Spinal cord (tissue), 10 donors: ENCODE results near the gene SLC39A1. TPM values are rescaled to one million over a fixed set of nuclear protein-coding genes. Genes with fewer than 3 reads are reported as not detected.

Experiments
- DNase-seq, 6 donors: peaks; one replicate each; pipeline versions ENCODE4 v3.0.0 to v3.0.0-alpha.2; 2013 to 2015; ENCODE audit warnings: low spot score in 6 of 6, low read depth in 4 of 6
- H3K27ac ChIP-seq: one replicate; pipeline ENCODE4 v1.5.1; 2013; ENCODE audit warnings: low read depth, low read length, control low read depth
- H3K27me3 ChIP-seq: one replicate; pipeline ENCODE4 v1.6.1; 2013; ENCODE audit warnings: low read length; ENCODE audit not compliant: control insufficient read depth, insufficient read depth
- H3K36me3 ChIP-seq: one replicate; pipeline ENCODE4 v1.6.1; 2013; ENCODE audit warnings: low read length; ENCODE audit not compliant: control insufficient read depth, insufficient read depth
- H3K4me1 ChIP-seq: one replicate; pipeline ENCODE4 v1.6.1; 2013; ENCODE audit warnings: low read length; ENCODE audit not compliant: control insufficient read depth, insufficient read depth
- H3K4me3 ChIP-seq: one replicate; pipeline ENCODE4 v1.5.1; 2013; ENCODE audit warnings: low read depth, low read length, control low read depth
- H3K9me3 ChIP-seq: one replicate; pipeline ENCODE4 v1.6.1; 2013; ENCODE audit warnings: low read length; ENCODE audit not compliant: control insufficient read depth, insufficient read depth
- WGBS: methylation state at CpG from one replicate; pipeline ENCODE4 v1.1.5; 2013; ENCODE audit warnings: missing lambda C conversion rate; ENCODE audit not compliant: insufficient coverage; 5-methylcytosine and 5-hydroxymethylcytosine counted together
- polyA plus RNA-seq, 2 donors: library from polyadenylated mRNA; unstranded; fragments of 120-200 nt; gene quantifications; one replicate each; pipeline ENCODE4 v1.2.1, GENCODE V29; 2013; ENCODE audit not compliant: insufficient read length in 2 of 2
- total RNA-seq, 2 donors: library from RNA; depleted of rRNA in 1 of 2; stranded (reverse); fragments of 120-200 nt in 1 of 2; fragments of >200 nt in 1 of 2; gene quantifications; one replicate each; pipeline versions ENCODE4 v1.2.3 to v1.2.4, GENCODE V29; 2013 to 2014
- donor health status: healthy.

The SLC39A1 gene
- total and polyA plus RNA-seq, 4 donors = 30.5 to 66.0 (median 40.0) TPM

- Histone ChIP-seq H3K9me3 (no peaks in the 10 kb centered on the region), H3K36me3 (peaks cover 48% of the 10 kb centered on the region), H3K27me3 (no peaks in the 10 kb centered on the region), H3K27ac (peak overlapping the region; percentile 82), H3K4me3 (peak overlapping the region; percentile 84), H3K4me1 (peaks cover 34% of the 10 kb centered on the region)
- DNase-seq = no peak
- WGBS = 25% methylated on average over 4 of the region's 6 CpGs
Observed at GRCh38 chr1:153956997-153957715, 6.2 kb downstream of the SLC39A1 start.

DNA sequence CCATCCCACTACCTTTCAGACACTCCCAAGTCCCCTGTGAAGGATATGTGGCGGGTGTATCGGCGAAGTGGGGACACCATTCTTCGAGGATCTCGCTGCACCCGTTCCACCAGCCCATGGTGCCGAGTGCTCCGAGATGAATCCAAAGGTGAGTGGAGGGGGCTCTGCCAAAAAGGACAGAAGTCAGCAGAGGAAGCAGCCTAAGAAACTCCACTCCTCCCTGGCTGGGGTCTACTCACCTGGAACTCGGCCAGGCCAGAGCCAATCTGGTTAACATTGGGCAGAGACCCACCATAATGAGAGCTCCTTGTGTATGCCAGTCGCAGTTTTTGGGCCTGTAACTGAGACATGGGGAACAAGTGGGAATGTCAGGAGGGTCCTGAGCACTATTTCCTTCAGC is 8.5 kb downstream of the SLC39A1 start:
- H3K36me3 ChIP-seq = peaks cover 58% of the 10 kb centered on the region
- DNase-seq = no peak
- WGBS = 97% methylated on average over 10 of the region's 10 CpGs

GRCh38 chr1:153953859-153954365 is 9.4 kb downstream of the SLC39A1 start:
- H3K4me3 ChIP-seq = no peak overlapping the region
- H3K36me3 ChIP-seq = peaks cover 57% of the 10 kb centered on the region
- H3K27me3 ChIP-seq = no peaks in the 10 kb centered on the region
- H3K27ac ChIP-seq = no peak overlapping the region
- H3K4me1 ChIP-seq = peaks cover 27% of the 10 kb centered on the region
- 85% methylated on average over 2 of the region's 4 CpGs for WGBS
- H3K9me3 ChIP-seq = no peaks in the 10 kb centered on the region
- no peak for DNase-seq

More for the DNA sequence above, 8.5 kb downstream of the SLC39A1 start:
- no peak overlapping the region for H3K27ac ChIP-seq
- no peaks in the 10 kb centered on the region for H3K27me3 ChIP-seq
- H3K9me3 ChIP-seq = no peaks in the 10 kb centered on the region
- no peak overlapping the region for H3K4me3 ChIP-seq
- peaks cover 30% of the 10 kb centered on the region for H3K4me1 ChIP-seq

- H3K36me3 ChIP-seq = peaks cover 75% of the 10 kb centered on the region
- WGBS = 100% methylated on average over 2 of the region's 2 CpGs
- H3K27me3 ChIP-seq = no peaks in the 10 kb centered on the region
- peaks cover 14% of the 10 kb centered on the region for H3K4me1 ChIP-seq
- no peak for DNase-seq
- H3K27ac ChIP-seq = no peak overlapping the region
- H3K9me3 ChIP-seq = no peaks in the 10 kb centered on the region
- no peak overlapping the region for H3K4me3 ChIP-seq
Observed at GRCh38 chr1:153951801-153952200, 11.5 kb downstream of the SLC39A1 start.

GRCh38 chr1:153951183-153951582 is 12.2 kb downstream of the SLC39A1 start:
- H3K36me3 ChIP-seq = peaks cover 72% of the 10 kb centered on the region
- H3K4me1 ChIP-seq = peaks cover 10% of the 10 kb centered on the region
- no peak overlapping the region for H3K4me3 ChIP-seq

GRCh38 chr1:153946622-153947241 is 16.6 kb downstream of the SLC39A1 start, which contains the start of gene DENND4B:
DENND4B (minus strand) TSS chr1:153946718; CDS start chr1:153944374, 2,344 bp downstream.
- peaks cover 61% of the 10 kb centered on the region for H3K36me3 ChIP-seq
- 11% methylated on average over 25 of the region's 28 CpGs for WGBS
- H3K4me1 ChIP-seq = peaks cover 20% of the 10 kb centered on the region
- H3K4me3 ChIP-seq = peak within 1 kb of the TSS; percentile 63
- DNase-seq = peak in 4 of 6 donors; percentile 61 to 91 (median 77)
- no peaks in the 10 kb centered on the region for H3K9me3 ChIP-seq
- H3K27ac ChIP-seq = peak within 1 kb of the TSS; percentile 82
- H3K27me3 ChIP-seq = no peaks in the 10 kb centered on the region

More at GRCh38 chr1:153951183-153951582, 12.2 kb downstream of the SLC39A1 start:
- 95% methylated on average over 11 of the region's 11 CpGs for WGBS
- DNase-seq = no peak
- no peaks in the 10 kb centered on the region for H3K9me3 ChIP-seq
- no peaks in the 10 kb centered on the region for H3K27me3 ChIP-seq
- H3K27ac ChIP-seq = no peak overlapping the region

DNA sequence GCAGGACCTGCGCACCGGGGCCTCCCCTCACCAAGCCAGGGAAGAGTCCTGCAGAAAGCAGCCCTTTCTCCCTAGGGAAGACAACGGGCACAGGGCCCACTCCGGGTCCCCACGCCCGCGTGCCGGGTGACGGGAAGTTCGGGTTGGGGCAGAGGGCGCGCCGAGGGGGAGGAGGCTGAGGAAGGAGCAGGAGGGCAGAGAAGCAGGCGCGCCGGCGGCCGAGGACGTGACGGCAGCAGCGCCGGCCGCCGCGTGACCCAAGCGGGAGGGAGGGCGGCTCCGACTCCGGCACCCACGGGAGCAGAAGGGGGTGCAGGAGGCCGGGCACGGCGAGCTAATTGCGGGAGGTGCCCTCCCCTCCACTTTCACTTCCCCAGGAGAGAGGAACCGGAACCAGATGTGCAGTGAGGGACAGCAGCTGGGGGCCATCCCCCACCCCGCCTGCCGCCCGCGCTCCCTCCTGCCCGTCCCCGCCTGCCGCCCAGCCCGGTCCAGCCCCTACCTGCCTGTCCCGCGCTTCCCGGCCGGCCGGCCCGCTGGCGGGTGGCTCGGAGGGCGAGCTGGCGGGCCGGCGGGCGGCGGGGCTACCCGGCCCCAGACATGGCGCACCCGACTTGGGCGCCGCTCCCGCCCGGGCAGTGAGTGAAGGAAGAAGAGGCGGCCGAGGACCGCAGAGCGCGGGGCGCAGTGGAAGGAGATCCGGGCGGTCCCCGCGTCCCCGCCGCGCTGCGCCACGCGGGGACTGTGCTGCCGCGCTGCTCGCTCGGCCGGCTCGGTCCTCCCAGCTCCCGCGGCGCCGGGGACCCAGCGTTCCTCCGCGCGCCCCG is 17.3 kb downstream of the SLC39A1 start:
- H3K4me3 ChIP-seq = peak overlapping the region; percentile 63
- WGBS = under 1% methylated on average over 95 of the region's 95 CpGs
- peaks cover 61% of the 10 kb centered on the region for H3K36me3 ChIP-seq
- no peaks in the 10 kb centered on the region for H3K9me3 ChIP-seq
- peak in 2 of 6 donors; percentile 70 to 74 for DNase-seq
- H3K27ac ChIP-seq = peak overlapping the region; percentile 82
- H3K27me3 ChIP-seq = no peaks in the 10 kb centered on the region
- H3K4me1 ChIP-seq = peaks cover 20% of the 10 kb centered on the region

GRCh38 chr1:153945131-153945794 is 18.1 kb downstream of the SLC39A1 start:
- H3K36me3 ChIP-seq = peaks cover 62% of the 10 kb centered on the region
- 48% methylated on average over 11 of the region's 12 CpGs for WGBS
- DNase-seq = no peak
- no peaks in the 10 kb centered on the region for H3K27me3 ChIP-seq
- H3K4me1 ChIP-seq = peaks cover 20% of the 10 kb centered on the region
- H3K9me3 ChIP-seq = no peaks in the 10 kb centered on the region
- H3K4me3 ChIP-seq = peak overlapping the region; percentile 63
- peak overlapping the region; percentile 82 for H3K27ac ChIP-seq

DNA sequence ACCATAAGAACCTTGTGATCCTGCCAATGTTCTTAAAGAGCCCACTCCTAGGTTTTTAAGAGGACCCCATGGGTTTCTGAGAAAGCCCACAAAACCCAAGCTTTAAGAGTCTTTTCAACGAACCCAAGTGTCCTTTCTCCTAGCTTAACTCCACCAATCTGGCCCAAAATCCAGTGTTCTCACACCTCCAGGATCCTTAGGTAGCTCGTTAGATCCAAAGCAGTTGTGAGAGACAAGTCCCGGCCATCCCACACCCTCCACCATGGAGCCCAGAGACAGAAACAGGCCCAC is 18.6 kb downstream of the SLC39A1 start:
- Histone ChIP-seq H3K27ac (peak overlapping the region; percentile 82), H3K9me3 (no peaks in the 10 kb centered on the region), H3K4me3 (peak overlapping the region; percentile 63), H3K4me1 (peaks cover 20% of the 10 kb centered on the region), H3K36me3 (peaks cover 65% of the 10 kb centered on the region), H3K27me3 (no peaks in the 10 kb centered on the region)
- WGBS = 85% methylated on average over 2 of the region's 3 CpGs
- no peak for DNase-seq
